ENCODE results near the gene RFTN1.

RFTN1 gene

DNA sequence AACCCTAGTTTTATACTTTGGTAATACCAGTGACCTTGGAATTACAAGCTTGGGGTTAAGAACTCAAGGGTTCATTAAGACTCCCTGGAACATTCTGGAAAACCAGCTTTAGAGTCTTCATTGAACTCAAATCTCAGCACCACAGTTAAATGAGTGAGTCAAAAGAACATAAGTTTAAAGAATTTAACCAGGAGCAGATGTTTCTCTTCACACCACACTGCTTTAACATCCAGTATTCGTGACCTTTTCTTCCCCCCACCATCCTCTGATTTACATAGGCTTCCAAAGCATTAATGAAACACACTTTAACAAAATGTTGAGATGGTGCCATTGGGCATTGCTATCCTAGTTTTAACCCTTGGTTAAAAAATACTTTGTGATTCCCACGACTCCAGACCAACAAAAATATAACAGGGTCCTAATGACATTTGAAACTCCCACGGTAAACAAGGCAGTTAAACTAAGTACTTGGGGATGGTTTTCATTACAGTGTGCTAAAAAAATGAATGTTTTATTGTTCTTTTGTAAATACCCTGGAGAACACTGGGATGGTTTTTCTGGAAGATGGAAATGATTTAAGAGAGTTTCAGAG, 124.6 kb downstream of the RFTN1 start:
- Histone ChIP-seq H3K4me3 (ENCODE audit: low read depth in 1 of 2, low read length in 2 of 2) (no peak overlapping the region), H3K4me1 (ENCODE audit: control insufficient read depth in 1 of 2, insufficient read depth in 2 of 2, low read length in 2 of 2) (peaks cover 5 to 7% of the 10 kb centered on the region in 2 donors), H3K9ac (ENCODE audit: low read depth in 1 of 2, low read length in 2 of 2) (no peak overlapping the region), H3K9me3 (ENCODE audit: control insufficient read depth in 1 of 2, low read length in 2 of 2) (no peaks in the 10 kb centered on the region), H3K27ac (ENCODE audit: low read depth, low read length) (no peak overlapping the region), H3K27me3 (ENCODE audit: control insufficient read depth in 1 of 2, insufficient read depth in 2 of 2, low read length in 2 of 2) (no peaks in the 10 kb centered on the region), H3K36me3 (ENCODE audit: control insufficient read depth in 1 of 2, insufficient read depth in 2 of 2, low read length in 2 of 2) (no peaks in the 10 kb centered on the region)

DNA sequence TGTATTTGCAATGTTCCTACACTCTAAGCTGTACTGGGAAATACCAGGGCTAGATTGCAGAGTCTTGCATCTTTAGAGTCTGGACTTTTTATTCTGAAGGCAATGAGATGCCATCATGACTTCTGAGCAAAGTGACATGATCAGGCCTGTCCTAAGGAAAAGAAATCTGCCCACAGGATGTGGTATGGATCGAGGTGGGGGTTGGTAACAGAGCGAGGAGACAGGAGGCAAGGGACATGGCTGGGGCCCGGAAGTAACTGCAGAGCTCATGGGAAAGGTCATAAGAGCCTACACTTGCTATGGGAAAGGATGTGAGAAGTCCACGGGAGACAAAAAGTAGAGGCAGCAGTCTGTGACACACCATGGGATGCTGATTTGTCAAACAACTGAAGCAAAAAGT, 126.9 kb downstream of the RFTN1 start:
- Histone ChIP-seq H3K4me3 (ENCODE audit: low read depth in 1 of 2, low read length in 2 of 2) (no peak overlapping the region), H3K4me1 (ENCODE audit: control insufficient read depth in 1 of 2, insufficient read depth in 2 of 2, low read length in 2 of 2) (peaks cover 5 to 7% of the 10 kb centered on the region in 2 donors), H3K27ac (ENCODE audit: low read depth, low read length) (no peak overlapping the region), H3K27me3 (ENCODE audit: control insufficient read depth in 1 of 2, insufficient read depth in 2 of 2, low read length in 2 of 2) (no peaks in the 10 kb centered on the region), H3K9ac (ENCODE audit: low read depth in 1 of 2, low read length in 2 of 2) (no peak overlapping the region), H3K9me3 (ENCODE audit: control insufficient read depth in 1 of 2, low read length in 2 of 2) (no peaks in the 10 kb centered on the region), H3K36me3 (ENCODE audit: control insufficient read depth in 1 of 2, insufficient read depth in 2 of 2, low read length in 2 of 2) (no peaks in the 10 kb centered on the region)

GRCh38 chr3:16385151-16385550, 128.3 kb downstream of the RFTN1 start:
- Histone ChIP-seq H3K4me1 (ENCODE audit: control insufficient read depth in 1 of 2, insufficient read depth in 2 of 2, low read length in 2 of 2) (peaks cover 5 to 7% of the 10 kb centered on the region in 2 donors), H3K27ac (ENCODE audit: low read depth, low read length) (no peak overlapping the region)

GRCh38 chr3:16383864-16384263, 129.6 kb downstream of the RFTN1 start:
- Histone ChIP-seq H3K4me1 (ENCODE audit: control insufficient read depth in 1 of 2, insufficient read depth in 2 of 2, low read length in 2 of 2) (peaks cover 0 to 7% of the 10 kb centered on the region in 2 donors), H3K27me3 (ENCODE audit: control insufficient read depth in 1 of 2, insufficient read depth in 2 of 2, low read length in 2 of 2) (no peaks in the 10 kb centered on the region), H3K9me3 (ENCODE audit: control insufficient read depth in 1 of 2, low read length in 2 of 2) (no peaks in the 10 kb centered on the region)

More at GRCh38 chr3:16385151-16385550, 128.3 kb downstream of the RFTN1 start:
- Histone ChIP-seq H3K36me3 (ENCODE audit: control insufficient read depth in 1 of 2, insufficient read depth in 2 of 2, low read length in 2 of 2) (no peaks in the 10 kb centered on the region), H3K4me3 (ENCODE audit: low read depth in 1 of 2, low read length in 2 of 2) (no peak overlapping the region), H3K27me3 (ENCODE audit: control insufficient read depth in 1 of 2, insufficient read depth in 2 of 2, low read length in 2 of 2) (no peaks in the 10 kb centered on the region), H3K9me3 (ENCODE audit: control insufficient read depth in 1 of 2, low read length in 2 of 2) (no peaks in the 10 kb centered on the region), H3K9ac (ENCODE audit: low read depth in 1 of 2, low read length in 2 of 2) (no peak overlapping the region)

GRCh38 chr3:16382845-16383244, 130.7 kb downstream of the RFTN1 start:
- Histone ChIP-seq H3K27ac (ENCODE audit: low read depth, low read length) (no peak overlapping the region), H3K4me3 (ENCODE audit: low read depth in 1 of 2, low read length in 2 of 2) (no peak overlapping the region), H3K36me3 (ENCODE audit: control insufficient read depth in 1 of 2, insufficient read depth in 2 of 2, low read length in 2 of 2) (no peaks in the 10 kb centered on the region), H3K9ac (ENCODE audit: low read depth in 1 of 2, low read length in 2 of 2) (no peak overlapping the region), H3K27me3 (ENCODE audit: control insufficient read depth in 1 of 2, insufficient read depth in 2 of 2, low read length in 2 of 2) (no peaks in the 10 kb centered on the region), H3K9me3 (ENCODE audit: control insufficient read depth in 1 of 2, low read length in 2 of 2) (peaks cover 0 to 3% of the 10 kb centered on the region in 2 donors), H3K4me1 (ENCODE audit: control insufficient read depth in 1 of 2, insufficient read depth in 2 of 2, low read length in 2 of 2) (peaks cover 5 to 7% of the 10 kb centered on the region in 2 donors)

More at GRCh38 chr3:16383864-16384263, 129.6 kb downstream of the RFTN1 start:
- no peak overlapping the region for H3K4me3 ChIP-seq (ENCODE audit: low read depth in 1 of 2, low read length in 2 of 2)
- H3K27ac ChIP-seq (ENCODE audit: low read depth, low read length): no peak overlapping the region
- no peak overlapping the region for H3K9ac ChIP-seq (ENCODE audit: low read depth in 1 of 2, low read length in 2 of 2)
- no peaks in the 10 kb centered on the region for H3K36me3 ChIP-seq (ENCODE audit: control insufficient read depth in 1 of 2, insufficient read depth in 2 of 2, low read length in 2 of 2)

DNA sequence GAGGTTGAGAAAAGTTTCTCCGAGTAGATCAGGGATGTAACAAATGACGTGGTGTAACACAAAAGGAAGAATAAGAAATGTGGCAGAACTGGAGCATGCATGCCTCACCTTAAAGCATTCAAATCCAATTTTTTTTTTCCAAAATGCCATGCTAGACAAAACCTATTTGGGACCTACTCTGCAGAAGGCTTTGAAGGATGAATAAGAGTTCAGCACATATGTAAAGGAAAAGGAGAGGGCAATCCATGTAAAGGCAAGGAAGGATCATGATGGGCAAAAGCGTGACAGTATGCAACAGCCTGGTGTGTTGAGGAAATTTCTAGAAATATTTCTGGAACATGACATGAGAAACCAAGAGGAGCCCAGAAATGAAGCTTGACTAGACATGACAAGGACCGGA, 132.1 kb downstream of the RFTN1 start:
- Histone ChIP-seq H3K4me1 (ENCODE audit: control insufficient read depth in 1 of 2, insufficient read depth in 2 of 2, low read length in 2 of 2) (peaks cover 5 to 7% of the 10 kb centered on the region in 2 donors), H3K9ac (ENCODE audit: low read depth in 1 of 2, low read length in 2 of 2) (no peak overlapping the region), H3K4me3 (ENCODE audit: low read depth in 1 of 2, low read length in 2 of 2) (no peak overlapping the region), H3K27ac (ENCODE audit: low read depth, low read length) (no peak overlapping the region), H3K27me3 (ENCODE audit: control insufficient read depth in 1 of 2, insufficient read depth in 2 of 2, low read length in 2 of 2) (no peaks in the 10 kb centered on the region), H3K36me3 (ENCODE audit: control insufficient read depth in 1 of 2, insufficient read depth in 2 of 2, low read length in 2 of 2) (no peaks in the 10 kb centered on the region), H3K9me3 (ENCODE audit: control insufficient read depth in 1 of 2, low read length in 2 of 2) (peaks cover 0 to 3% of the 10 kb centered on the region in 2 donors)

GRCh38 chr3:16380421-16380820, 133.1 kb downstream of the RFTN1 start:
- peaks cover 0 to 5% of the 10 kb centered on the region in 2 donors for H3K4me1 ChIP-seq (ENCODE audit: control insufficient read depth in 1 of 2, insufficient read depth in 2 of 2, low read length in 2 of 2)
- no peak overlapping the region for H3K4me3 ChIP-seq (ENCODE audit: low read depth in 1 of 2, low read length in 2 of 2)
- H3K9ac ChIP-seq (ENCODE audit: low read depth in 1 of 2, low read length in 2 of 2): no peak overlapping the region
- H3K9me3 ChIP-seq (ENCODE audit: control insufficient read depth in 1 of 2, low read length in 2 of 2): peaks cover 0 to 3% of the 10 kb centered on the region in 2 donors
- no peaks in the 10 kb centered on the region for H3K36me3 ChIP-seq (ENCODE audit: control insufficient read depth in 1 of 2, insufficient read depth in 2 of 2, low read length in 2 of 2)
- no peaks in the 10 kb centered on the region for H3K27me3 ChIP-seq (ENCODE audit: control insufficient read depth in 1 of 2, insufficient read depth in 2 of 2, low read length in 2 of 2)
- no peak overlapping the region for H3K27ac ChIP-seq (ENCODE audit: low read depth, low read length)

GRCh38 chr3:16379838-16380237, 133.7 kb downstream of the RFTN1 start:
- Histone ChIP-seq H3K9me3 (ENCODE audit: control insufficient read depth in 1 of 2, low read length in 2 of 2) (peaks cover 0 to 3% of the 10 kb centered on the region in 2 donors), H3K36me3 (ENCODE audit: control insufficient read depth in 1 of 2, insufficient read depth in 2 of 2, low read length in 2 of 2) (no peaks in the 10 kb centered on the region), H3K27me3 (ENCODE audit: control insufficient read depth in 1 of 2, insufficient read depth in 2 of 2, low read length in 2 of 2) (no peaks in the 10 kb centered on the region), H3K9ac (ENCODE audit: low read depth in 1 of 2, low read length in 2 of 2) (no peak overlapping the region), H3K4me1 (ENCODE audit: control insufficient read depth in 1 of 2, insufficient read depth in 2 of 2, low read length in 2 of 2) (peaks cover 0 to 5% of the 10 kb centered on the region in 2 donors), H3K27ac (ENCODE audit: low read depth, low read length) (no peak overlapping the region), H3K4me3 (ENCODE audit: low read depth in 1 of 2, low read length in 2 of 2) (no peak overlapping the region)

DNA sequence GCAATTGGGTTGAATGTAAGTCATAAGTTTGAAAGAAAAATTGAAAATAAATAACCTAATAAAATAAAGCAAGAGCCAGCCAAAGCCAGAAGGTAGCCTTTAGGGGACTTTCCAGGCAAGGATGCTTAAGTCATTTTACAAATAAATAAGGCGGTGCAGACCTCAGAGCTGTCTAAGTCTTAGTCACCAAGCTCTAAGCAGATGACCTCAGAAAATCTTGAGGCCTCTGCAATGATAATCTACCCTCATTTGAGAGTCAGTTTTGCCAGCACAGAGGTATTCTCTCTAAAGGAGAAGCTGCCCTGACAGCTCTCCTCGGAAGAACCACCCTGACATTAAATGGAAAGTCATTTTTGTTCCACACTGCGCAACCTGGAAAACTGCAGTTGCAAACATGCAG, 134.6 kb downstream of the RFTN1 start:
- Histone ChIP-seq H3K9ac (ENCODE audit: low read depth in 1 of 2, low read length in 2 of 2) (no peak overlapping the region), H3K27ac (ENCODE audit: low read depth, low read length) (no peak overlapping the region), H3K27me3 (ENCODE audit: control insufficient read depth in 1 of 2, insufficient read depth in 2 of 2, low read length in 2 of 2) (no peaks in the 10 kb centered on the region), H3K9me3 (ENCODE audit: control insufficient read depth in 1 of 2, low read length in 2 of 2) (peaks cover 0 to 3% of the 10 kb centered on the region in 2 donors), H3K4me3 (ENCODE audit: low read depth in 1 of 2, low read length in 2 of 2) (no peak overlapping the region), H3K36me3 (ENCODE audit: control insufficient read depth in 1 of 2, insufficient read depth in 2 of 2, low read length in 2 of 2) (no peaks in the 10 kb centered on the region), H3K4me1 (ENCODE audit: control insufficient read depth in 1 of 2, insufficient read depth in 2 of 2, low read length in 2 of 2) (peaks cover 0 to 5% of the 10 kb centered on the region in 2 donors)

DNA sequence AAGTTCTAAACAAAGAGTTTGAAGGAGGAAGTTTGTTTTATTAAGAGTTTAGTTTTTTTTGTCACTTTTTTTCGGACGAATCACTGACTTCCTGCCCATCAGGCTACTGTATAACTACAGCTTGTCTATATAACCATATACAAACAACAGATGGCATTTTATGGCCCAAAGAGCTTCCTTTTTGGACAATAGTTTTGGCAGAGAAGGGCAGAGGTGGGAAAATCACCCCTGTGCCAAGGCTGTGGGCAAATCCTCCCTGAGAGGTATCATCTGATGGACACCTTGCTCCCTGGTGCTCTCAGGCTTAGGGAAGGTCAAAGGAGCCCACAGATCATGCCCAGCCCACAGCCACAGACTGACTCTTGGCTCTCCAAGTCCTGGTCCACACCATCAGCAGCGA, 135.1 kb downstream of the RFTN1 start:
- H3K36me3 ChIP-seq (ENCODE audit: control insufficient read depth in 1 of 2, insufficient read depth in 2 of 2, low read length in 2 of 2): no peaks in the 10 kb centered on the region
- no peaks in the 10 kb centered on the region for H3K27me3 ChIP-seq (ENCODE audit: control insufficient read depth in 1 of 2, insufficient read depth in 2 of 2, low read length in 2 of 2)
- peaks cover 0 to 3% of the 10 kb centered on the region in 2 donors for H3K9me3 ChIP-seq (ENCODE audit: control insufficient read depth in 1 of 2, low read length in 2 of 2)
- no peak overlapping the region for H3K9ac ChIP-seq (ENCODE audit: low read depth in 1 of 2, low read length in 2 of 2)
- no peak overlapping the region for H3K4me3 ChIP-seq (ENCODE audit: low read depth in 1 of 2, low read length in 2 of 2)
- no peak overlapping the region for H3K27ac ChIP-seq (ENCODE audit: low read depth, low read length)
- H3K4me1 ChIP-seq (ENCODE audit: control insufficient read depth in 1 of 2, insufficient read depth in 2 of 2, low read length in 2 of 2): peaks cover 3 to 5% of the 10 kb centered on the region in 2 donors

All from duodenal mucosa (tissue), 2 donors.